Fibroblast of upper back skin (primary cell): ENCODE results near the gene CADPS2.

ENCODE experiments used
- DNase-seq: peaks from one replicate; pipeline ENCODE4 v3.0.0-alpha.2; 2013

CADPS2 gene

GRCh38 chr7:122515404-122515803 is 370.9 kb downstream of the CADPS2 start:
- no peak for DNase-seq

GRCh38 chr7:122511268-122511667 is 375.0 kb downstream of the CADPS2 start:
- no peak for DNase-seq

GRCh38 chr7:122507591-122507990 is 378.7 kb downstream of the CADPS2 start:
- no peak for DNase-seq

- DNase-seq = no peak
Observed at GRCh38 chr7:122492007-122492406, 394.3 kb downstream of the CADPS2 start.

GRCh38 chr7:122488241-122488640 is 398.0 kb downstream of the CADPS2 start:
- DNase-seq = no peak

- peak; percentile 45 for DNase-seq
Observed at GRCh38 chr7:122487131-122487530, 399.1 kb downstream of the CADPS2 start.

- DNase-seq = peak; percentile 55
Observed at GRCh38 chr7:122485856-122486255, 400.4 kb downstream of the CADPS2 start.

- no peak for DNase-seq
Observed at GRCh38 chr7:122482212-122482611, 404.0 kb downstream of the CADPS2 start.

GRCh38 chr7:122470859-122471258 is 415.4 kb downstream of the CADPS2 start:
- no peak for DNase-seq

- DNase-seq = no peak
Observed at GRCh38 chr7:122468945-122469344, 417.3 kb downstream of the CADPS2 start.

- no peak for DNase-seq
Observed at GRCh38 chr7:122467661-122468449, 418.4 kb downstream of the CADPS2 start.

- DNase-seq = no peak
Observed at GRCh38 chr7:122465296-122465695, 421.0 kb downstream of the CADPS2 start.

GRCh38 chr7:122463631-122464030 is 422.6 kb downstream of the CADPS2 start:
- DNase-seq = no peak

- DNase-seq = no peak
Observed at GRCh38 chr7:122460936-122461335, 425.3 kb downstream of the CADPS2 start.

- no peak for DNase-seq
Observed at GRCh38 chr7:122457969-122458368, 428.3 kb downstream of the CADPS2 start.

- no peak for DNase-seq
Observed at GRCh38 chr7:122457325-122457724, 428.9 kb downstream of the CADPS2 start.

GRCh38 chr7:122454776-122455507 is 431.3 kb downstream of the CADPS2 start:
- no peak for DNase-seq

GRCh38 chr7:122453432-122453831 is 432.8 kb downstream of the CADPS2 start:
- no peak for DNase-seq

GRCh38 chr7:122448893-122449589 is 437.2 kb downstream of the CADPS2 start:
- DNase-seq = no peak

- DNase-seq = no peak
Observed at GRCh38 chr7:122442929-122443328, 443.3 kb downstream of the CADPS2 start.

GRCh38 chr7:122438492-122438891 is 447.8 kb downstream of the CADPS2 start:
- no peak for DNase-seq

GRCh38 chr7:122438006-122438405 is 448.3 kb downstream of the CADPS2 start:
- DNase-seq = no peak

GRCh38 chr7:122433765-122434164 is 452.5 kb downstream of the CADPS2 start:
- no peak for DNase-seq

- no peak for DNase-seq
Observed at GRCh38 chr7:122430710-122431109, 455.6 kb downstream of the CADPS2 start.
